Right kidney (tissue), 1 donor: Measurements from ENCODE around the gene KIFAP3.

Experiments used
- DNase-seq: peaks from one replicate; pipeline ENCODE4 v3.0.0-alpha.2; 2016

Gene KIFAP3

GRCh38 chr1:169989246-169989645 is 85.2 kb downstream of the KIFAP3 start:
- DNase-seq: no peak

GRCh38 chr1:169985757-169986156 is 88.7 kb downstream of the KIFAP3 start:
- DNase-seq: no peak

- DNase-seq: no peak
Measured at GRCh38 chr1:169974067-169974466, 100.4 kb downstream of the KIFAP3 start.

GRCh38 chr1:169970114-169970513 is 104.4 kb downstream of the KIFAP3 start:
- no peak for DNase-seq

- DNase-seq: no peak
Measured at GRCh38 chr1:169968174-169968573, 106.3 kb downstream of the KIFAP3 start.

- no peak for DNase-seq
Measured at GRCh38 chr1:169964206-169964605, 110.3 kb downstream of the KIFAP3 start.

GRCh38 chr1:169959686-169960085 is 114.8 kb downstream of the KIFAP3 start:
- DNase-seq: no peak

- no peak for DNase-seq
Measured at GRCh38 chr1:169958987-169959386, 115.5 kb downstream of the KIFAP3 start.

GRCh38 chr1:169957884-169958283 is 116.6 kb downstream of the KIFAP3 start:
- no peak for DNase-seq

GRCh38 chr1:169951108-169951507 is 123.4 kb downstream of the KIFAP3 start:
- no peak for DNase-seq

GRCh38 chr1:169949139-169949538 is 125.4 kb downstream of the KIFAP3 start:
- no peak for DNase-seq

GRCh38 chr1:169946206-169946605 is 128.3 kb downstream of the KIFAP3 start:
- no peak for DNase-seq

GRCh38 chr1:169945181-169945580 is 129.3 kb downstream of the KIFAP3 start:
- DNase-seq: no peak

GRCh38 chr1:169944621-169945020 is 129.9 kb downstream of the KIFAP3 start:
- no peak for DNase-seq

- DNase-seq: no peak
Measured at GRCh38 chr1:169943963-169944526, 130.4 kb downstream of the KIFAP3 start.

GRCh38 chr1:169941982-169942830 is 132.3 kb downstream of the KIFAP3 start:
- DNase-seq: peak; percentile 17

GRCh38 chr1:169933984-169934725 is 140.3 kb downstream of the KIFAP3 start:
- no peak for DNase-seq

GRCh38 chr1:169931795-169932231 is 142.7 kb downstream of the KIFAP3 start:
- no peak for DNase-seq

GRCh38 chr1:169929210-169929526 is 145.3 kb downstream of the KIFAP3 start:
- no peak for DNase-seq

GRCh38 chr1:169928438-169929209 is 145.9 kb downstream of the KIFAP3 start:
- DNase-seq: no peak

GRCh38 chr1:169925505-169926482 is 148.7 kb downstream of the KIFAP3 start:
- DNase-seq: no peak
